NCI-H2081 (cell line): ENCODE measurements around the gene ROBO2.

Experiments used
- DNase-seq, 2 experiments: peaks; one replicate each; lab custom pipeline; 2025; lab: John Stamatoyannopoulos, UW

ROBO2 gene

GRCh38 chr3:77052051-77052501 is 12.2 kb downstream of the ROBO2 start:
- no peak for DNase-seq

GRCh38 chr3:77052733-77053670 is 13.1 kb downstream of the ROBO2 start:
- DNase-seq: no peak

DNA sequence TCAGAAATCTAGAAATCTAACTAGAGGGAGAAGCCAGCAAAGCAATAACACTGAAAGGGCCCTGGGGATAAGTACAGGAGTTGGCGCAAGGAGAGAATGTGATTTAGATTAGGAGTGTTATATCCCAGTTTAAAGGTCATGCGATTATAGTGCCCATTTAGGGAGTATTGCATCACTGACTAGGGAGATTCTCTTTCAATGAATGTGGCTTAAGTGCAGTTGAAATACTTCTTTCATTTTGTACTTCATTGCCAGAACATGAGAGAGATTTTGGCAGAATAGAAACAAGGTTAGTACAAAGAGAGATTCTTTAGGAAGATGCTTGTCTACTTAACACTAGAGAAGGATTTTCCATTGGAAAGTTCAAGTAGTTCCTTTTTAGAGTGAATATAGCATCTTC is 13.9 kb downstream of the ROBO2 start:
- no peak for DNase-seq

DNA sequence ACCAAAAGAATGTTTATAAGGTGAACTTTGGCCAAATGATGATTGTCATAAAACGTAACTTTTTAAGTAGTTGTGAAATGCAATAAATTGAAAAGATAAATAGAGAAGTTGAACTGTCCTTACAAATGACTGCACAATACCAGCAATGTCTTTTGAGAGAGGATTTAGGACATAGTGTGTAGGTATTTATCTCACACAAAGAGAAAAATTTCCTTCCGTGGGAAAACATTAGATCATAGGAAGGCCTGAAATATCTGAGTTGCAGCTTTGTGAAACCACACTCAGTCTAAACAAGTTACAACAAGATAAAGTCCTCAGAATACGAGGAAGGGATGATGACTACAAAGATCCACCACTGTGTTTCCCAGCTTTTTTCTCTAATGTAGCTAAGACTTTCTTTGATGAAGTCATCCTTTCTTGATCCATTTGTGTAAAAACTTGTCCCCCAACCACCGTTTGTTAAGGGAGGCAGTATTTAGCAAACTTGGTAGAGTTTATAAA is 16.0 kb downstream of the ROBO2 start:
- DNase-seq: no peak

DNA sequence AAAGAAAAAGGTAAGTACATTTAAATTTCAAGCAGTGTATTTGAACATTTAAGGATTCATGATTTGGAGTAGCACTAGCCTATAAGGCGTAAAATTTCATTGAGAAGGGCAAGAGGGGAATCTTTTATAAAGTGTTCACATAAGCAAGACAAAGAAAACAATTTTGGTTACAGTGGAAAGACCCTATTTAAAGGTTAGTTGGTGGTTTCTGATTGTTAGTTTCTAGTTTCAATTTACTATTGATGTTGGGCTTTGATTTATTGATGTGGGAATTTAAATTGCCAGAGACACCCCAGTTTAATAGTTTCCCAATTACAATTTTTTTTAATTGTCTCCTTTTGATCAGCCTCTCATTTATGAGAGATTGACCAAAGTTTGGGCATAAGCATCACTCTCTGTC is 19.5 kb downstream of the ROBO2 start:
- DNase-seq: no peak

GRCh38 chr3:77063423-77063822 is 23.5 kb downstream of the ROBO2 start:
- DNase-seq: no peak

DNA sequence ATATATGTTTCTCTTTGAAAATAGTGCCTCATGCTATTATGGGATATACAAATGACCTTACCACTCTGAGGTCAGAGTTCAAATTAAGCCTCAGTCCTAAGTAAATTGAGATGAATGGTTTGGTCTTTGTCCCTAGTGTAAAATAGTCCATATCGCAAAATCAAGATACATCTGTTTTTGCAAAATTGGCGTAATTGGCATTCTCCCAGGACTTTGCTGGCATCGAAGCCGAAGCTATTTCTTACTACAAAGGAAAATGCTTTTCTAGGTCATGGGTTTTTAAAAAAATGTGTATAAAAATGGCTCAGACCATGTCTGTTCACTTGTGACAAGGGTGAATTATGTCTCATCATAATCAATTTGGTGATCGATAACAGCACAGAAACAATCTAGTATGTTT is 25.9 kb downstream of the ROBO2 start:
- DNase-seq: no peak

- no peak for DNase-seq
Observed at GRCh38 chr3:77066829-77067228, 26.9 kb downstream of the ROBO2 start.

DNA sequence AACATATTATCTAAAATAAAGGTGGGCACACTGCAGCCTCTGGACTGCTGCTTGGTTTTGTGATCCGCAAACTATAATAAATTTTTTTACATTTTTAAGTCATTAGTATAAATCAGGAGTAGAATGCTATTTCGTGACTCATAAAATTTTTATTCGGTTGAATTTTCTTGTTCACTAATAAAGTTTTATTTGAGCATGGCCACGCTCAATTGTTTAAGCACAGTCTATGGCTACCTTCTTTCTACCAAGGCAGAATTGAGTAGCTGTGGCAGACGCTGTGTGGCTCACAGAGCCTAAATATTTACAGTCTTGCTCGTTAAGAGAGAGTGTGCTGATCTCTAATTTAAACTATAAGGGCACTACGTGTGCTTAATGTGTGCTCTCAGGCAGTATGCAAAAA is 28.9 kb downstream of the ROBO2 start:
- no peak for DNase-seq

DNA sequence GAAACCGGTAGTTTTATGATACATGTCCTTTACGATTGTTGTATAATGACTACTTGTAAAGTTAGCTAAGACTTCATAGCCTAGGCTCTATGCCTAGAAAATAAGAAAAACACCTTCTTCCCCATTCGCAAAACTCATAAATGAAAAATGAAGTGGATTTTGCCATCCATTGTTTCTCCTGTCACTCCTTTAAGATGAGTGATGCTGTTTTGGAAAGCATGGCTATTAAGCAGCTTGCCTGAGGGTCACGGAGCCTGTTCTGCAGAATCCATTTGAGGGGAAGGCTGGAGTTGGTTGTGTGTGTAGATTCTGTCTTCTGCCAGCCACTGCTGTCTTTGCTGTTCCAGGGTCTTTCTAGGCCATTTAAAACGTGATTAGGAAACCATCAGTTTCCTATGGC is 31.5 kb downstream of the ROBO2 start:
- DNase-seq: no peak

DNA sequence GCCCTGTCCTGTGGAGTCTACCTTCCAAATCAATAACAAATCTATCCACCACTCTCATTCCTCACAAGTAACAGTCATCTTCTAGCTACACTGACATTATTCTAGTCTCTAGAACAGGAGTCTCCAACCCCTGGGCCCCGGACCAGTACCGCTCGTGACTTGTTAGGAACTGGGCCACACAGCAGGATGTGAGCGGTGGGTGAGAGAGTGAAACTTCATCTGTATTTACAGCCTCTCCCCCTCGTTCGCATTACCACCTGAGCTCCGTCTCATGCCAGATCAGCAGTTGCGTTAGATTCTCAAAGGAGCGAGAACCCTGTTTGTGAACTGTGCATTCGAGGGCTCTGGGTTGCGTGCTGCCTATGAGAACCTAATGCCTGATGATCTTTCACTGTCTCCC is 31.9 kb downstream of the ROBO2 start:
- no peak for DNase-seq

GRCh38 chr3:77072232-77072631 is 32.3 kb downstream of the ROBO2 start:
- no peak for DNase-seq

- DNase-seq: no peak
Observed at GRCh38 chr3:77078279-77078678, 38.4 kb downstream of the ROBO2 start.

GRCh38 chr3:77079988-77080610 is 40.2 kb downstream of the ROBO2 start:
- no peak for DNase-seq

DNA sequence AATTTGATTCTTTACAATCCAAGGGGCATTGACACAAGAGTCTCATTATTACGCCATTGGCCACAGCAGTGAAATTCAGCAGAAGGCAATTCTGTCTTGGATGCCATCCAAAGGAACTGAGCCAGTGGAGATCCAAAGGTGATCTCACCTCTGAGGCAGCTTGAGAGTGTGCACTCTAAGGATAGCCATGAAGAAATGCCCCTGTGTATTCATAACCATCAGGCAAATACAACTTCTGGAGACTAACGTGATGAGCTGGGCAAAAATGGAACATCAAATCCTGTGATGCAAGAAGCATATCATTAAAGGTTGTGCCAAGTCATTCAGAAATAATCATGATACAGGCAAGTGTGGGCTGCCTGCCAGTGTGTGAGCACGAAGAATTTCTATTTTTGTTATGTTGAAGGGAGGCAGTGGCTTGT is 41.4 kb downstream of the ROBO2 start:
- DNase-seq: peak; percentile 20 to 68

GRCh38 chr3:77084511-77084910 is 44.6 kb downstream of the ROBO2 start:
- DNase-seq: no peak

DNA sequence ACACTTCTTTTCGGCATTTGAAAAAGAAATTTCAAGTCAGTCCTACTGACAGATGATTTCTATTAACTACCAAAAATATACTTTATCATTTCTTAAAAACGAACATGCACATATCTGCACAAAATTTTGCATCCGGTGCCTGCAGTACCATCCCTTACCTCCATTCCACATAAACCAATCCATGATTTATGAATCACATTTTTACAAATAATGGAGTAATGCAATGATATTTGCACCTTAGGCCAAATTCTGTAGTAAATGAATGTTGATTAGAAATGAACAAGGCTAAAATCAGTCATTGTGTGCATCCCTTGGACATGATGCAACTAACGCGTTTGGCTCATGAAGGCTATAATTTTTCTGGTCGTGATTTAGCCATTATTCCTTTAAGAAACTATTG is 46.5 kb downstream of the ROBO2 start:
- DNase-seq: no peak

DNA sequence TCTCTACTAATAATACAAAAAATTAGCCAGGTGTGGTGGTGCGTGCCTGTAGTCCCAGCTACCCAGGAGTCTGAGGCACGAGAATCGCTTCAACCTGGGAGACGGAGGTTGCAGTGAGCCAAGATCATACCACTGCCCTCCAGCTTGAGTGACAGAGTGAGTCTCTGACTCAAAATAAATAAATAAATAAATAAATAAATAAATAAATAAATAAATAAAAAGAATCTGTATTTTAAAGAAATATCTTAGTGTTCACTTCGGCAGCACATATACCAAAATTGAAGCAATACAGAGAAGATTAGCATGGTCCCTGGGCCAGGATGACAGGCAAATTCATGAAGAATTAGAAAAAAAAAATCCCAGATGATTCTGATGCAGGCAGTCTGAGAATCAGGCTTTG is 51.9 kb downstream of the ROBO2 start:
- no peak for DNase-seq

- DNase-seq: no peak
Observed at GRCh38 chr3:77093101-77093500, 53.2 kb downstream of the ROBO2 start.

- DNase-seq: no peak
Observed at GRCh38 chr3:77096145-77096544, 56.2 kb downstream of the ROBO2 start.

DNA sequence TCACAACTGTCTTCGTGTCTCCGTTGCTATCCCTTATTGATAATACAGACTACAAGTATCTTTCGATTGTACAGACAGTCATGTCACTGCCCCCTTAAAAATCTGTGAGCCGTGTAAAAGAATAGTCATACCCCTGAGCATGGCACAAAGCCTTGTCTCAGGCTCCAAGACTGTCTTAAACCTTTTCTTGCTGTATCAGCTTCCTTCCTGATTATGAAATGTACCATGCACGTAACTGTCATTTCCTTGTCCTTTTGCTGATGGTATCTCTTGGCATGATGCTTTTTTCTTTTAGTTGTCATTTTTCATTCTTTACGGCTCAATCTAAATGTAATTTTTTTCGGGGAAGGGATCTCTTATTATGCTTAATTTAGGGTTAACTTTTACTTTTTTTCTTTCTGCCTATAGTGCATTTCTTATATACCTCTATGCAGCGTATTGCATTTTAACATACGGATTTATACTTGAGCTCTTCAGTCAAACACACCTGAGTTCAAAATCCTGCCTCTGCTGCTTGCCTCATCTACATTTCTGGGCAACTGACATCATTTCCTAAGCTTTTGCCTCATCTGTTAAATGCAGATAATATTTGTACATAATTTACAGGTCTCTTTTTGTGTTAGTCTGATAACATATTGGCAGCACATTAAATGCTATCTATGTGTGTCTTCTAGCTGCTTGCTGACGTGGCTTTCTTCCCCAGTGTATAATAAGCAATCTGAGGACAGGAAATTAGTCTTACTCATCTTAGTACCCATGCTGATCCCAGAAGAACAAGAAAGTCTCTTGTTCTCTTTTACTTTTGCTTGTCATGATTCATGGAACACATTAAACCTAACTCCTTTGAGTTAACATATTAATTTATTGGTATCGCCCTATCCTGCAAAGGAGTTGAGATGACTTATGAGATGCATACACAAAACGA is 57.3 kb downstream of the ROBO2 start:
- DNase-seq: no peak
